HG03280 (cell line): ENCODE results near the gene SPATA3.

Source experiments
- ATAC-seq: cut with Tn5 transposase; IDR thresholded peaks from one replicate; pipeline ENCODE4 v1.9.1; 2021; ENCODE audit warnings: mild to moderate bottlenecking, moderate library complexity; ENCODE audit not compliant: unreplicated experiment

Gene SPATA3

GRCh38 chr2:230995821-230996220 is at the start of gene SPATA3:
TSS of gene SPATA3 (plus strand) at chr2:230996121. CDS start at chr2:230996234, 113 bp downstream.
- ATAC-seq, result no peak

DNA sequence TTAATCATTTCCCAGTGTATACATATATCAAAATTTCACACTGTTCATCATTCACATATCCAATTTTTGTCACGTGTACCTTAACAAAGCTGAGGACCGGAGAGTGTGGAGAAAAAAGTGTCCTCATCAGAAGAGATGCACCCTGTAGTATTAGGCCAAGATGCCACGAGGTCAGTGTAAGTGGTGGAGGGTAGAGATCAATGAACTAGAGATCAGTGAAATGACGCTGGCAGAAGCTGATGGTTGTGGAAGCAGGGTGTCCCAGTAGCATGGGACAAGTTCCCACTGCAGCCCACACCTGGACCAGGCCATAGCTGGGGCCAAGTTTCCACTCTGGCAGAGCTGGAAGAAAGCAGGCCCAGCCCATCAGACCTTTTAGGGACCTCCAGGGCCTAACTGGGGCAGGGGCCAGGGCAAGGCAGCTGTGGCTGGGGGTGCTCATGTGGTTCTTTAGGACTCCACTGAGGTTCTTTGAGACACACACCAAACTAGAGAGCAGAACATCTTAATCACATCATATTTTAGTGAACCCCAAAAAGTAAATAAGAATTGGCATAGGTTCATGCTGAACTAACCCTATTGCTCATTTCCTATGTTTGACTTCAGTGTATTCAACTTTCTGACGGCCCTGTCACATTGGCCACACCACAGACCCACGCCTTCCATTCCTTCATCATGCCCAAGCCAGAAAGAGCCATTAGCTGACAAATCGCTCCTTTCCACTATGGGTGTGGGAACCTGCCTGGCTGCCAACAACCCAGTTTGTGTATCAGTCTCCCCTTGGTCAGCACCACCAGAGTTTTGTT is 49.3 kb upstream of the SPATA3 start:
- ATAC-seq, result no peak

- no peak for ATAC-seq
Observed at GRCh38 chr2:230947235-230947576, 48.7 kb upstream of the SPATA3 start.

- ATAC-seq, result peak; percentile 32
Observed at GRCh38 chr2:230947908-230948365, 48.0 kb upstream of the SPATA3 start.

DNA sequence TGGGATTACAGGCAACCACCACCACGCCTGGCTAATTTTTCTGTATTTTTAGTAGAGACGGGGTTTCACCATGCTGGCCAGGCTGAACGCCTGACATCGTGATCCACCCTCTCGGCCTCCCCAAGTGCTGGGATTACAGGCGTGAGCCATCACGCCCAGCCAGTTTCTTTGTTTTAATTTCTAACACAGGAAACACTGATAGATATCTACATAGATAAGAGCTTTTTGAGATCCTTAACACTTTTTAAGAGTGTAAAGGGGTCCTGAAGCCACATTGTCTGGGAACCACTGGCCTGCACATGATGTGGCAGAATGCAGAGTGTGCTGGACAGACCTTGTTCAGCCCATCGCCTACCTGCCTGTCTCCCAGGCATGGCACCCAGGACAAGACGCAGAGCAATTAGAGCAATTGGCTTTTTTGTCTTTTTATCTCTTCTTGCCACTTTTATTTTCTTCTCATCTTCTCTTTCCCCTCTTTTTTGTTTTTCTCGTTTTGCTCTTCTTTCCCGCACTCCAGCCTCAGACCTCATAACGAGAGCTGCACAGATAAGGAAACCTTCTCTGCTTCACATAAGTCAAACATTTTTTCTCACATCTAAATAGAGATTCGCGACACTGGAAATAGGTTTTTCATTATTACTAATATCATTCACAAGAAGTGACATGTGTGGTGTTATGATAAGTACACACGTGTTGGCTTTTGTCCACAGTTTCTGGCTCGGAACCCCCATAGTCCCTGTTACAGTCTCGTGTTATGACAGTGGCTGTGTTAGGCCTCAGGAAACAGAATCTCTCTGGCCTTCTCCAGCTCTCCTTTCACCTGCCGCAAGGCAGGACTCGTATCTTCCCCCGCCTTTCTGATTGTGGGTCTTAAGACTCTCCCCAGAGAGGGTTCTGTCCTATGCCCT is 45.7 kb upstream of the SPATA3 start:
- peak; percentile 58 for ATAC-seq

DNA sequence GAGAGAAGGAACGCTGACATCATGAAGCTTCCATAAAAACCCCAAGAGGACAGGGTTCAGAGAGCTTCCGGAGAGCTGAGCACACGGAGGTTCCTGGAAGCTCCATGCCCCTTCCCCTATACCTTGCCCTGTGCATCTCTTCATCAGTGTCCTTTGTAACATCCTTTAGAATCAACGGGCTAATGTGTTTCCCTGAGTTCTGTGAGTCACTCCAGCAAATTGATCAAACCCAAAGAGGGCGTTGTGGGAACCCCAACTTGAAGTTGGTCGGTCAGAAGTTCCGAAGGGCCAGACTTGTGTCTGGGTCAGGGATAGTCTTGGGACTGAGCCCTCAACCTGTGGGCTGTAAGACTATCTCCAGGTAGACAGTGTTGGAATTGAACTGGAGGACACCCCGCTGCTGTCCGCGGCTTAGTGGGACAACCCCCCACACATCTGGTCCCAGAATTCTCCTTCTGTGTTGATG is 45.0 kb upstream of the SPATA3 start:
- ATAC-seq, result no peak

GRCh38 chr2:230951396-230951795 is 44.5 kb upstream of the SPATA3 start:
- no peak for ATAC-seq

- no peak for ATAC-seq
Observed at GRCh38 chr2:230952226-230952956, 43.5 kb upstream of the SPATA3 start.

- ATAC-seq, result no peak
Observed at GRCh38 chr2:230953845-230954244, 42.1 kb upstream of the SPATA3 start.

- no peak for ATAC-seq
Observed at GRCh38 chr2:230954746-230955145, 41.2 kb upstream of the SPATA3 start.

DNA sequence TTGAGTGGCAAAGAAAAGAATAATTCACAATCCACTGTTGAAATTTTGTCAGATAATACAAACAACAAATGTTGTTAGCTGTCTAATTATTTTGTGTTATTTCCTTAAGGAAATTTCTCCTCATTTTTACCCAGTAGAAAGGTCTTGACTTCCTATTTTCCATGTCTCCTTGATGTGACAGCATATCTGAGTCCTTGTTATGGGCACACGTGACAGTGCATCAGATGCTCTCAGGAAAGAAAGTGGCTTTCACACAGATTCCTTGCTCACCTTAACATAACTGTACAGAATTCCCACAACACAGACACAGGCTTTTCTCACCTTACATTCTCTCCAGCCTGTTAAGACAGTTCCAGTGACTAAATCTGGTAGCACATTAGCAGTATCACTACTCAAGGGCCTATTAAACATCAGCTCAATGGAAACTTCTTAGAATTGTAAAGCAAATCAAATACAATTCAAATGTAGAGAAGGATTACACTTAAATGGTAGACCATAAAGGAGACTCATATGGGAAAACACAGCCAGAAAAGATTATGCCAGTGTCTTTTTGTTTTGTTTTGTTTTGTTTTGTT is 40.7 kb upstream of the SPATA3 start:
- no peak for ATAC-seq

GRCh38 chr2:230956827-230957755 is 38.8 kb upstream of the SPATA3 start:
- ATAC-seq, result peak; percentile 76

DNA sequence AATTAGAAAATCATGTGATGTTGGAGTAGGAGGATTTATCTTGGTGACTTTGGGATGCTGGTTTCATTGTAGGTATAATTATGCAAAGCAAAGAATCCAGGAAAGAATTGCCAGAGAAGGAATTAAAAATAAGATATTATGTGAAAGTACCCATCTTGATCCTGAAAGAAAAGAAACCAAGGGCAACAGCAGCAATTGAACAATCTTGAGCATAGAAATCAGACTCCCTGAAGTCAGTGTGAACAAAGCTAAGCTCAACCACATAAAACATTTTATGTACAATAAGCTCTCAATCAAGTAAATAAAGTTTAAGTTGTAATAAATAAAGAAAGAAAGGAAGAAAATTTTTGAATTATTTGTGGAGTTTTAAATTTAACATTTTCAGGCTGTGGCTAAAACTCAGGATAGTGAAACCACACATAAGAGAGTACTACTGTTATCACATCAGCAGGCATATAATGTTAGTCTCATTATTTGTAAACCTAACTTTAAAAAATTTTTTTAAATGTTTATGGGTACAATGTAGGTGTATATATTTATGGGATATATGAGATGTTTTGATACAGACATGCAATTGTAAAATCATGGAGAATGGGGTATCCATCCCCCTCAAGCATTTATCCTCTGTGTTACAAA is 38.0 kb upstream of the SPATA3 start:
- no peak for ATAC-seq

DNA sequence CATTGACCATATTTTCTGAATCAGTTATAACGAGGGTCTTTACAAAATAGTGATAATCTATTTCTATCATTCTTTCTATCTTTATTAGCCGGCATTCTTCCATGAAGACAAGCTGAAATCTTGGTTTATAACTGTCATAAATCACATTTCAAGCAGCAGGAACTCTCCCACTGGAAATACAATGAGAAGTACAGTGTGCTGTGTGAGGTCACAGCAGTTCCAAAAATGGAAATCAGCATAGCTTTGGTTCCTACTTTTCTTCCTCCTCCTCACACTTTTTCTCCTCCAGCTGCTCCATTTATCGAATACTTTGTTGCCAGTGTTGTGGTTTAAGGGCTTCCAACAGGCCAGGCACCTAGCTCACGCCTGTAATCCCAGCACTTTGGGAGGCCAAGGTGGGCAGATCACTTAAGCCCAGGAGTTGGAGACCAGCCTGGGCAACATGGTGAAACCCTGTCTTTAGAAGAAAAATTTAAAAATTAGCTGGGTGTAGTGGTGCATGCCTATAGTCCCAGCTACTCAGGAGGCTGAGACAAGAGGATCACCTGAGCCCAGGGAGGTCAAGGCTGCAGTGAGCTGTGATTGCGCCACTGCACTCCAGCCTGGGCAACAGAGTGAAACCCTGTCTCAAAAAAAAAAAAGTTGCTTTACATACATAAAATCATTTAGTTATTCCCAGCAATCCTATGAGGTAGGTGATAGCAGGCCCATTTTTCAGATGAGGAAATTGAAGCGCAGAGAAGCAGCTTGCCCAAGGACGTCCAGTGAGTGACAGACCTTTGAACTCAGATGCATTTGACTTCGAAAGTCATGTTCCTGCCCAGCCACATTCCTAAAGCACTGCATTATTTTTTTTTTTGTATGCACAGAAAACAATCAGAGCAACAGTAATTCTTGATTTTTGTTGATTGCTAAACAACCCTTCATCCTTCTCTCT is 36.8 kb upstream of the SPATA3 start:
- no peak for ATAC-seq

- no peak for ATAC-seq
Observed at GRCh38 chr2:230960026-230960425, 35.9 kb upstream of the SPATA3 start.

DNA sequence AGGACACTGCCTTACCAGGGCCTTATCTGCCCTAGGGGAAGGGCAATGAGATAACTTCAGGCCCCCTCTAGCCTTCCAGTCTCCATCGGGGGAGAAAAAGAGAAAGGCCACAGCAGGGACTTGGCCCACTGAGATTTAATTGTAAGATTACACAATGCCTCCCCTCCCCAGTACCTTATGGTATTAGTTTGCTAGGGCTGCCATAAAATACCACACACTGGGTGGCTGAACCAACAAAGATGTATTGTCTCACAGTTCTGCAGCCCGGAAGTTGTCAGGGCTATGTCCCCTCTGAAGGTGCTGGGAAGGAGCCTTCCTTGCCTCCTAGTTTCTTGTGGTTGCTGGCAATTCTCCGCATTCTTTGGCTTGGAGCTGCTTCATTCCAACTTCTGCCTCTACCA is 34.8 kb upstream of the SPATA3 start:
- no peak for ATAC-seq

DNA sequence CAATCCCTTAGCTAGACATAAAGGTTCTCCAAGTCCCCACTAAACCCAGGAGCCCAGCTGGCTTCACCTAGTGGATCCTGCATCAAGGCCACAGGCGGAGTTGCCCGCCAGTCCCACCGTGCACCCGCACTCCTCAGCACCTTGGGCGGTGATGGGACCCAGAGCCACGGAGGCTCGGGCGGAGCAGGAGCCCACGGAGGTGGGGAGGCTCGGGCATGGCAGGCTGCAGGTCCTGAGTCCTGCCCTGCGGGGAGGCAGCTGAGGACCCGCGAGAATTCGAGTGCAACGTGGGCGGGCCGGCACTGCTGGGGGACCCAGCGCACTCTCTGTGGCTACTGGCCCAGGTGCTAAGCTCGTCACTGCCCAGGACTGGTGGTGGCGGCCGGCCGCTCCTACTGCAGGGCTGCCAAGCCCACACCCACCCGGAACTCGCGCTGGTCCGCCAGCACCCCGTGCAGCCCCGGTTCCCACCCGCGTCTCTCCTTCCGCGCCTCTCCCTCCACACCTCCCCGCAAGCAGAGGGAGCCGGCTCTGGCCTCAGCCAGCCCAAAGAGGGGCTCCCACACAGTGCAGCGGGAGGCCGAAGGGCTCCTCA is 31.7 kb upstream of the SPATA3 start:
- ATAC-seq, result no peak

DNA sequence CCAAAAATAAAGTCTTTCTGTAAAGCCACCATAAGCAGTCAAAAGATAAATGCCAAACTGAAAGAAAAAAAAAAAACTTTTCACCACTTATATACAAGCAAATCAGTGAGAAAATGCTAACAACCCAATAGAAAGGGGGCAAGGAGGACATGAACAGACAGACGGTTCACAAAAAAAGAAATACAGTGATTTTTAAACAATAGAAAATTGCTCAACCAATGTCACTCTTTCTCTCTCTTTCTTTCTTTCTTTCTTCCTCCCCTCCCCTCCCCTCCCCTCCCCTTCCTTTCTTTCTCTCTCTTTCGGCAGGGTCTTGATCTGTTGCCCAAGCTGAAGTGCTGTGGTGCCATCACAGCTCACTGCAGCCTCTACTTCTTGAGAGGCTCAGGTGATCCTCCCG is 28.8 kb upstream of the SPATA3 start:
- no peak for ATAC-seq
